Left renal pelvis (tissue), 4 donors: ENCODE data around the gene FSTL4. TPM values are rescaled to one million over a fixed set of nuclear protein-coding genes. Genes with fewer than 3 reads are reported as not detected.

Experiments used
- DNase-seq, 4 donors: peaks; one replicate each; pipeline ENCODE4 v3.0.0-alpha.2; 2013; ENCODE audit warnings: low read depth in 4 of 4, low spot score in 3 of 4
- polyA plus RNA-seq, 4 donors: library from polyadenylated mRNA; unstranded; fragments of 120-200 nt; gene quantifications; one replicate each; pipeline ENCODE4 v1.2.1, GENCODE V29; 2013; ENCODE audit not compliant: insufficient read length in 4 of 4

FSTL4 gene
- polyA plus RNA-seq, 4 donors, result 0.67 to 1.2 (median 0.79) TPM; not detected in 1

DNA sequence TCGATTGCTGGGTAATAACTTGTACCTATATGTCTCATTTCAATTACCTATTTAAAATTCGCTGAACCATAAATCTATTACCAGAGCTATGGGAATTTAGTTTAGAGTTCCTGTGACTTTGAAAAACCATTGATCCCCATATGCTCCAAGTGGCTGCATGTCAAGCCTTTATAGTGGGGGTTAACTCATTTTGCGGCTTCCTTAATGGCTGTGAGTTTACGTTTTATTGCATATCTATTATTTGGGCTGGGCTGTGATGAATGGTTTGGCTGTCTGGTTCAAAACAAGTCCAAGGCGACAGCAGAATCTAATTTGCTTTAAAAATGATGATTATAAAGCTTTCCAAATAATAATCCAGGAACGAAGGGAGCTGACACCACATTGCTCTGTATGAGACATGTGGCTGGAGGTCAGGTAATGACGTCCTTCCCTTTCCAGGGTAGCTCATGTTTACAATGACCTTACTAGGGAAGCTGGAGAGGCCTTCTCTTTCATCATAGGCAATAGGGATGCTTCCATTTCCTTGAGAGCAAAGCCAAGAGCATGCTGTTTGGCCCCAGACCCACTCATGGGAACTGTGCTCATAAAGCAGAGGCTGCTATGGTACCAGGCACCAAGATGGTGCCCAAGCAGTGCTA lies 302.2 kb downstream of the FSTL4 start:
- DNase-seq, result no peak

DNA sequence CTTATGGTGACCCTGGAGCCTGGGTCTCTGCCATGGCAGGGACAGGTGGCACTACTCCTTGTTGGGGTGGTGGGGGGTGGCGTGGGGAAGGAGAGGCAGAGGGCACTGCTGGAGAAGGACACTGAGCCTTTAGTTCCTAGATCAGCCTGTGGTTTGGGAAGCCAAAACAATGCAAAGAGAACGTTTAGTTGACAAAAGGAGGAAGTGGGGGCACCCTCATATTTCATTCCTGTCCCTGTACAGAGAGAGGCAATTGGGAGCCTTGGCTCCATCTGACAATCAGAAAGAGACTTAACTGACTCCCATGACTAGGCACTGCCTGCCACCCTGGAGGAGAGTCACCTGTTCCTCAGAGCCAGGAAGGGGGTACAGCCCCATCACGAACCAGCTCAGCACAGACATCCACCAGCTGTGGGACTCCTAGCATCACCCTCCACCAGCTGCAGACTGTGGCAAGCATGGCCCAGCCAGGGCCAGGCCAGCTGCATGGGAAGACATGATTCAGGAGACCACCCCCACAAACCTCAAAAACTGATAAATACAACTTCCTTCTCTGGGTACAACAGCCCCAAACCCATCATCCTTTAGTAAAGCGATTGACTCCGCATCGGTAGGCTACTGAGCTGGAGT lies 303.1 kb downstream of the FSTL4 start:
- DNase-seq, result no peak

DNA sequence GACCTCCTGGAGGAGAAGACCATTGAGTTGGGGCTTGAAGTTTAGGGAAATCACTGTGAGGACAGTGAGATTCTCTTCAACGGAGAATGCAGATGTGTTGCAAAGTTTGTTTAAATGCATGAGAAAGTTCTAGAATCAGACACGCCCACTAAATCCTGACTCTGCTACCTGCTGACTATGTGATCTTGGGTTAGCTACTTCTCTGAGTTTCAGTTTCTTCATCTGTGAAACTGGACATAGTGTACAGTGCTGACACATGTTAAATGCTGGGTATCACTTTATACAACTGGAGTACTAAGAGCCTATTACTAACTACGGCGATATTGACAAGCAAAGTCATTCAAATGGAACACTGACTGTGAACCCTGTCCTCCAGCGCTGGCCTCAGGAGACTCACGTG lies 305.1 kb downstream of the FSTL4 start:
- DNase-seq, result no peak

DNA sequence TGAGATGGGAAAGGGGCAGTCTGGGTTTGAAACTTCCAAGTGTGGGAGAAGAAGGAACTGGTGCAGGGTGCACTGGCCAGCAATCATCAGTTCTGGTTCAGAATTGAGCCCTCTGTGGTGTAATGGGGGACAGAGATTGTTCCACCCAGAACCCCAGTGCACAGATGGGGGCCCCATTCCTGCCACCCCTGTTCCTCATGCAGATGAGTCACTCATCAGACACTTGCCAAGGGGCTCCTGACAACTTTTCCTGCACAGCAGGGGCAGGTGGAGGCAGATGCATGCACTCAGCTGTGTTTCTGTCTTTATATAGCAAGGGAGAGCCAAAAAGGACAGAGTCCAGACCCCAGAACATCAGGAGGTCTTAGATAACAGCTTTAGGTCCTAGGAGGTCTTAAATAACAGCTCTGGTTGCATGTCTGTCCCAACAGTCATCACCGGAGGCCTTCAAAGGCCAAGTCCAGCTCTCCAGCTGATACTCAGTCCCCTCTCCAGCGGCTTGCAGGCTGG lies 307.6 kb downstream of the FSTL4 start:
- DNase-seq, result no peak

DNA sequence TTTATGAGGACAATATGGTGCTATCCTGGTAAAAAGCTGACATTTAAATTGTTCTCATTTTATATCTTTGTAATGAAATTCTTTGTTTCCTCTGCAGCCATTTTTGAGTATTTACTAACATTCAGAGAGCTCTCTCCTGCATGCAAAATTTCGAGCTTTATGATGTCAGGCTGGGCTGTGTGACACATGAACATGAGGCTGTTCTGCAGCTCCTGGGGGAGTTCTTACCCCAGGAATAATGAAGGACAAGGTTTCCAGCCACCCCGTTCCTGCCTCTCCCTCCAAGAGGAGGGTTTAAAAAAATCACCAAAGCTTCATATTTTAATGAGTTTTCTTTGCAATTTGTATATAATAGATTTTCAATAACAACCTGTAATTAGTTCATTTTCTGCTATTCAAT lies 308.2 kb downstream of the FSTL4 start:
- no peak for DNase-seq

DNA sequence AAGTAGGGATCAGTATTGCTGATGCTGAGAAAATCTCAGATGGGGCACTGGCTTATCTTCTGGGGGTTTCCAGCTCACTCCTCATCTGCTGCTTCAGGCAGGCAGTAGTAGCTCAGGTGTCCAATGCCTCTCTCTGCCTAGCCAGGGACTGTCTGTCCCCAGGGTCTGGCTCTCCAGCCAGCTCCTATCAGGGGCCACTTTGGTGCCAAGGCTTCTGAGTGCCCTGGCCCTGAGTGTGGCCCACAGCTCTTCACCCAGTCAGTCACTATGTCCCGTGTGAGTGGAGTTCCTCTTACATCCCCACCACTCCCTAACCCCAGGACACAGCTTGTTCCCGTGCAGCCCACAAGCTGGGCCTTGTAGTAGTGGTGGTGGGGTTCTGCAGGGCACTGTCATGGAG lies 309.0 kb downstream of the FSTL4 start:
- no peak for DNase-seq

DNA sequence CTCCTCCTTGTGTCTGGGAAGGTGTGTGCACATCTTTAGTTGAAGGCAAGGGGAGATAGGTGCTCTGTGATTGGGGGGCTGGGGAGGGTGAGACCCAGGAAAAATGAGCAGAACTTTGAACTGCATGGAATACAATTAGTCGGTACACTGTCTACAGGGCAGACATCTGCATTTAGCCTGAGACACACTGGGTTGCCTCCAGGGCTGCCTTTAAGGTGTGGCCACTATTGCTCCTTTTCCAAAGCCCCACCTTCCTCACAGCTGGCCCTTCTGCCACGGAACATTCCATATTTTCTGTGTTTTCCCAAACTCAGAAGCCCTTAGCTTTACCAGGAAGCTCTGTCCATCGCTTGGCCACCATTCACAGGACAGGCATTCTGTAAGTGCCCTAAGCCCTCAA lies 312.6 kb downstream of the FSTL4 start:
- no peak for DNase-seq

DNA sequence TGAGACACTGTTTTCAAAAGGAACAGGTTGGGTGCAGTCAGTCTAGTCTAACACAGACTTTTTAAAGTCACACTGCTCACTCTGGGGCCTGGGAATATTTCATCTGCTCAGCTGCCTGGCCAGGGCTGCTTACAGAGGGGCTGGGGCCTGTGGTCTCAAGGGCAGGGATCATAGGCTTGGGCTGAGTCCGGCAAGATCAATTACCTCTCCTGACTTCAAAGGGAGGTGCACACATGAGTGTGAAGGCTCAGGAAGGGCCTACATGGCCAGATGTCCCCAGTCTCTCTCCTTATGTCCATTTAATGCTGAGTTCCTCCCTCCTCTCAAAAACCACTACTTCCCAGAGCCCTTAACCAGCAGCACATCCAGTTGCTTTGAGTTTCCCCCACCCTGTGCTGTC lies 313.3 kb downstream of the FSTL4 start:
- no peak for DNase-seq

DNA sequence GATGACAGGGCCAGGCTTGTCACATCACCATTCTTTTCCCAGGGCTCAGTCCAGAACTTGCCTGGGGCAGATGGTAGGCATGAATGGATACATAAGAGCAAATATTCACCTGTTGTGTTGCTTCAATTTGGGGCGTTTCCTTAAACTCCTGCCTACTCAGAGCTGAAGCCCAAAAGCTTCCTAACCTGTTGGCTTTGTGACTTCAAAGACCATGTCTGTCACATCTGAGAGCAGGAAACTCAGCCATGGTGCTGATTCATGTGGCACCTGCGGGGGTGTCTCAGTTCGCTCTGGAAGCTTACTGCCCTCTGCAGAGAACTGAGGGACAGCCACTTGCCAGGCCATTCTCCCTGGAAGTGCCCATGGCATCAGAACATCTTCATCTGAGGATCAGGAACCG lies 313.9 kb downstream of the FSTL4 start:
- DNase-seq, result no peak

DNA sequence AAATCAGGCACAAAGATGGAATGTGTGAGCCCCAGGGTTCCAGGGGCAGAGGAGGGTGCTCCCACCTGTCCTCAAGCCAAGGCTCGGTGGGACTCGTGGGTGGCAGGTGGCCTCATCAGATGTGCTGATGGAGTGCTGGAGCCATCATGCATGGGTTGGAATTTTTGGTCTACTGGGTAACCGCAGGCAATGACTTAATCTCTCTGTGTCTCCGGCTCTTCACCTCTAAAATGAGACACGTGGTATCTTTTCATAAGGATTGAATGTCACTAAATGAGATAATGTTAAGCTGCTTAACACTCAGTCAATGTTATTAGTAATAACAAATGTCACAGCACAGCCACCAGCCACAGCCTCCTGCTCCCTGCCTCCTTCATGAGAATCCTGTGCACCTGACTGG lies 315.0 kb downstream of the FSTL4 start:
- no peak for DNase-seq

DNA sequence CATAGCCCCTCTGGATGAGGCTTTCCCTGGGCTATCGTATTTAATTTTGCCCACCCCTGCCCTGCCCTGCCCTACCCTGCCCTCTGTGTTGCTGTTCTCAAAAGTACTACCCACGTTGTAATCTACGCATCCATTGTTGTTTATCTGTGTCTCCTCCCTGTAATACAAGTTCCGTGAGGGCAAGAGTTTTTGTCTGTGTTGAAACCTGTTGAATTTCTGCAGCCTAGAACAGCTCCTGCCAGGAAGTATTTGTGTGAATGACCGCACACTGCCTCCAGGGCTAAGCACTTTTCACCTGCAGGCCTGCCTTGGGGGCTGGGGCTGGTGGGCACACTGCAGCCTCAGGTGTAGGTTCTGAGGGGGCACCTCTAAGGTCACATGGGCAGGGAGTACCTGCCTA lies 315.7 kb downstream of the FSTL4 start:
- no peak for DNase-seq

DNA sequence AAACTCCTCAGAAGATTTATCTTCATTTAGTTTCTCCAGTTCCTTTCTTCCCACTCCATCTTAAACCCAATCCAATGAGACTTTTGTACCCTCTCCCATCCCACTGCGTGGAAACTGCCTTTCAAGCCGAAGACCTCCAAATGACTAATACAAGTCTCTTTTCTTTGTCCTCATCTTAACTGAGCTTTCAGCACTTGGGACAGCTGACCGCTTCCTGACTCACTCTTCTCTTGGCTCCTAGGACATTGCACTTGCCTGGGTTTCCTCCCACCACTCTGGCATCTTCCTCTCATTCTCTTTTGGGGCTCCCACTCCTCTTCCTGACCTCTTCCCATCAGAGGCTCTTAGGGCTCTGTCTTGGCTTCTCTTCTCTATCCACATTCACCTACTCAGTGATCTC lies 316.8 kb downstream of the FSTL4 start:
- no peak for DNase-seq

DNA sequence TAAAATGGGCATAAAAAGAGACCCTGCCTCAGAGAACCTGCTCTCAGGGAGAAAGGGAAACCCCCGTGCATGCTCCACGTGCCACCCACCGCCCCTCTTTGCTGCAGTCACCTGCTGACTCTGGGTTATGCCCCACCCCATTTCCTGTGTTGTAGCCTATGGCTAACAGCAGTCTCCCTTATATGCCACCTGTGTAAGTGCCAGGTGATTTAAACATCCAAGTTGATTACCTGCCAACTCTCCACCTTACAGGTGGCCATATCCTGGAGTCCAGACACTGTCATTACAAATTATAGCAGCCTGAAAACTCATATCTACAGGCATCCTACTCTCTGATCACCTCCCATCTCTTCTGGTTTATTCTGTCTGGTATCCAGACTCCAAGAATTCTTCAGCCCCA lies 318.0 kb downstream of the FSTL4 start:
- no peak for DNase-seq

DNA sequence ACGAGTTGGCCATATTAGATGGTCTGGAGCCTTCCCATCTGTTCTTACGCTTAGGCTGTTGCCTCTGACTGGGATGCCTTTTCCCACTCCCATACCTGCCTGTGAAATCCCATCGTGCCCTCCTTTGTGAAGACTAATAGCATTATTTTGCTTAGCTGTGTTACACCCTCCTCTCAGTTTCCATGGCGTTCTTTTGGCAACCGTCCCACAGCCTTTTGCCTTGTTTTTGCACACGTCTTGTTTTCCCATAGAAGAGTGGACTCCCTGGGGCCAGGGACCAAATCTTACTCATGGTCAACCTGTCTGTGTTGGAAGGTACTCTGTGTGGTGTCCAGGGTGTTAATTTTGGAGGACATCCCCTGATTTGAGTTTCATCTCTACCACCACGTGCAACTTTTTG lies 318.4 kb downstream of the FSTL4 start:
- no peak for DNase-seq

DNA sequence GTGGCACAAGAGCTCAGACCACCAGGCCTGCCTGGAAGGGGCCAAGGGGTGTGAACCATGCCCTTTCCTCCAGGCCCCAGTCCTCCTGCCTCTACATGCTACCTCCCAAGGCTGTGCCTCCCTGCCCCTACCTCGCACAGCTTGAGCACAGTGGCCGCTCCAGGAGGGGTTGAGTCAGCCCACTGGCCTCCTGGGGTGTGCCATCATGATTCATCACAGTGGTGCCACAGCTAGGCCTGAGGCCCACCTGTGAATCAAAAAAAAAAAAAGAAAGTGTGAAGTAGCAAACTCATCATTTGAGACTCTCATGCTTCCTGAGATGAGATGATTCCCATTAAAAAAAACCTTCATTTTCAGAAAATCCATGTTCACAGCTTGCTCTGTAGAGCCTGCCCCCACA lies 320.0 kb downstream of the FSTL4 start:
- DNase-seq, result no peak

DNA sequence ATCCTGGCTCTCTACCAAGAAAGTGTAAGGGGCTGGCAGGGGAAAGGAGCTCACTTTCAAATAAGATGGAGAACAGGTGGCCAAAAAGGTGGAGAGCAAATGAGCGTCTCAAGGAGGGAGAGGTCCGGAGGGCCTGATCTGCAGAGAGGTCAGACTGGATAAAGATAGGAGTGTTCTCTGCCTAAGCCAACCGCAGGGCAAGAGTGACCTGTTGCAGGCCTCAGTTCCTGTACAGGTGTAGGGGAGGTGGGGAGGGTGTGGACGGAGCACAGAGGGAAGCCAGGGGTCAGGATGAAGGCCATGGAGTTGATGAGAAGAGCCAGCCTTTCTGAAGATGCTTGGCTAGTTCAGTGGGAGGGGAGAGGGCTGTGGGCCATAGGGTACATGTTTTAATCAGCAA lies 320.8 kb downstream of the FSTL4 start:
- DNase-seq, result no peak

DNA sequence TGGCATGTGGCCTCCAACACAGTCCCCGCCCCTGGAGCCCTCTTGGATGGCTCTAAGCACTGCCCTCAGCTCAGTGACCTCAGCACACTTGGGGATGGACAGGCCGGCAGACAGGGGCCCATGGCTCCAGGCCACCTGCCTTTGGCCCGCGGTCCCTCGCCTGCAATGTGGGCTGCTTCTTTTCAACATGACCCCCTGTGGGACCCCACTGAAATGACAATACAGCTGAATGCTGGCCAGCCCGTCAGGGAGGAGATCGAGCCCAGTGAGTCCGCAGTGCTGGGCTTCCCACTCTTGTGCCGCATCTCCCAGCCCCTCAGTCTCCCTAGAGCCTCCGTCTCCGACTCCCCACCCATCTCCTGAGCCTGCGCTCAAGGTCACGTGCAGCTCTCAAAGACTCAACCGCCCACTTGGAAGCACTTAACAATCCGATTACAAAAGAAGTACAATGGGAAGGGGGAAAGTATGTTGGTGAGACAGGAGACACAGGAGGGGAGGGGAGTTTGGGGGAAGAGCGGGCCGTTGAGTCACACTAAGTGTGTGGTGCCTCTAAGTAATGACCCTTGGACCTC lies 321.6 kb downstream of the FSTL4 start:
- no peak for DNase-seq

DNA sequence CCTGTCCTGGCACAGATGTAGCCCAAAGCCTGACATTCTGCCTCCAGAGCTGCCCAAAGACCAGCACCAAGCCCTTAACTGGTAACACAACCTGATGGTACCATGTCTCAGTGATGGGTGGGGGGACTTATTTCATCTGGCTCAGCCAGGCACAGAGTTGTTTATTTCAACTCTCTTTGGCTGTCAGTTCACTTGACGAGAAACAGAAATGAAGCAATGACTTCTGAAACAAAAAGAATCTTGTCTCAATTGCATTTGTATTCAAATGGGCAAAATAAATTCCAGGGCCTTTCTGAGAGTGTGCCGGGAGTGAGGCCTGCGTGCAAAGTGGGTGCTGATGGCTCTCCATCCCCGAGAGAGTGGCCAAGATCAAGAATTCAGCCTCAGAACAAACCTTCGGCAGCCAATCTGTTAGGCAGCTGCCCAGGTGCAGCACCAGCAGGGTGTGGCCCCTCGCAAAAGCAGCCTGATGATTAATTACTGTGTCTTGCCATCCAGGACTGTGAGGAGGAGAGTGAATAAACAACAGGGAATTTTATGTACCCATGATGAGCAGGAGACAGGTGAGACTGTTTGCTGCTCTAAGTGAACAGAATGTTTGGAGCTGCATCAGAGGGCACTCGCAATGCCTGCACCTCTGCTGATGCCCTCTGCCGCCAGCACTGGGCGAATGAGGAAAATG lies 322.5 kb downstream of the FSTL4 start:
- no peak for DNase-seq

DNA sequence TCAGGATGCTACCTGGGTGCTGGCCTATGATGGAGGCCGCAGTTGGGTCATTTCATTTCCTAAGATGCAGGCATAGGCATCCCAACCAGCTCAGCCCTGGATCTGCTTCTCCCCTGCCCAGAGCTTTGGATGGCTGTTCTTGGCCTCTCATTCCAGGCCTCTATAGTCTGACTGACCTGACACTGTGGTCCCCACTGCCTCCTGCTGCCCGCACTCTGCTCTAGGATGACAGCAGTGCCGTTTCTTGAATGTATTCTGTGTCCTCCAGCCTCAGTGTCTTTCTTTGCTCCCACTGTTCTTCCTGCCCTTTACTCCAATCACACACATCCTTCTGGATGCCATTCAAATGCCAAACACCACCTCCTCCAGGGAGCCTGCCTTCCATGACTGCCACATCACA lies 324.8 kb downstream of the FSTL4 start:
- no peak for DNase-seq

DNA sequence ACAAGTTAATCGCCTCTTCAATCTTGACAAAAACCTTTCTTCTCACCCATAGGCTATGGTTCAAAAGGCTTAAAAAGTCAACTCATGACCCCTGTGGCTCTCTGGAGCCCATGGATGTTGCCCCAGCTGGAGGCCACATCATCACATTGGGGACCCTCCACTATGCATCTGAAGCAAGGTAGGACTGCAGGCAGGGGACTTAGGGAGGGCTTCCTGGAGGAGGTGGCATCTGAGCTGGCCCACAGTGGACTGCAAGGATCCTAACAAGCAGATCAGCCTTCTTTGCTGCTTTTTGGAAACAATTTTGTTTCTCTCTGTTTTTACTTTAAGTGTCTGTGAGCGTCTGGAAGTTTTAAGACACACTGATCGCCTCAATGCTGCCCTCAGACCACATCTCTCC lies 325.9 kb downstream of the FSTL4 start:
- no peak for DNase-seq

DNA sequence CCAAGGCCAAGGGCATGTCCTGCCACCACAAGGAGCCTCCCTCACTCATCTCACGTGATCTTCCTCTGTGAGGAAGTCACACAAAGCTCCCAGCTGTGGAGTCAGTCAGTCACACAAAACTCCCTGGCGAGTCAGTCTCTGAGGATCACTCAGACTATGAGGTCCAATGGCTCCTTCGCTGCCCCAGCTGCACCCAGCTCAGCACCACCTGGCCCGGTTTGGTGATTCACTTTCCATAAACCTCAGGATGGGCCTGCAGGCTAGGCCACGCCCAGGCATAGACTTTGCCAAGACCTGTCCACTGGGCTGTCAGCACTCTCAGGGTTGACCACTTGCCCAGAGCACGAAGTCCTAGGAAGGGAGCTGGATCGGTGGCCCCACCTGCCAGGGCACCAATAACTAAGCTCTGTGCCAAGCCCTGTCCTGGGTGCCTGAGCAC lies 326.7 kb downstream of the FSTL4 start:
- DNase-seq, result no peak

DNA sequence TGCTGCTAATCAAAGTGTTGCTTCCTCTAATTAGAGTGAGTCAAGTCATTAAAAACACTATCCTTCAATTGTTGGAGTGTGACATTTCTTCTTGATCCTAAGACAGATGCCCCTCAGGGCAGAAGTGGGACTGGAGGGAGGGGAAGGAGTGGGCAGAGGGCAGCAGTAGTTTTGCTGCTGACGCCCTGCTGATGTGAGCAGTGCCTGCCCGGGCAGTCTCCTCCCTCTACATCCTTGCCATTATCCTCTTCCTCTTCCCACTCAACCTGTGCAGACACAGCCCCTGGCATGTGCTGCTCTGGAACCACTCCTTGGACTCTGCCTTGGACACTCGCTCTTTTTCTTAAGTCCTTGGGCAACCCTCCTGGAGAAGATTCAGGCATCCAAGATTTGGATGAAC lies 328.0 kb downstream of the FSTL4 start:
- DNase-seq, result no peak
